H1 (cell line): ENCODE data around the gene LYPD6.

Experiments
- CTCF ChIP-seq, 3 experiments: IDR thresholded peaks; 1 replicate in 2 of 3; 2 replicates in 1 of 3; pipeline versions ENCODE4 v1.5.1 to v1.6.1; 2011; ENCODE audit warnings: low read length in 3 of 3, mild to moderate bottlenecking in 3 of 3, inconsistent platforms in 2 of 3, low read depth in 1 of 3, moderate library complexity in 1 of 3; ENCODE audit not compliant: insufficient read depth in 1 of 3; ENCODE audit errors: control extremely low read depth in 1 of 3
- JUN ChIP-seq: IDR thresholded peaks from 2 replicates; pipeline ENCODE4 v1.6.1; 2011; ENCODE audit warnings: low read depth, mild to moderate bottlenecking, improper control_type of control experiment, low read length
- POLR2A ChIP-seq, 2 experiments: IDR thresholded peaks; 1 replicate in 1 of 2; 2 replicates in 1 of 2; pipeline ENCODE4 v1.6.1; 2011; ENCODE audit warnings: low read depth in 2 of 2, low read length in 2 of 2, mild to moderate bottlenecking in 2 of 2; ENCODE audit errors: control extremely low read depth in 1 of 2

GRCh38 chr2:149473068-149473467 is 142.7 kb downstream of the LYPD6 start:
- TF ChIP-seq JUN (no peak), POLR2A (IDR thresholded peaks at IDR 0.05; ENCODE audit: control extremely low read depth in 1 of 2, low read depth in 2 of 2, low read length in 2 of 2) (no peak), CTCF (IDR thresholded peaks at IDR 0.05; ENCODE audit: control extremely low read depth in 1 of 3, insufficient read depth in 1 of 3, low read depth in 1 of 3, low read length in 3 of 3) (no peak)
